Right ventricle myocardium inferior (tissue), 1 donor: ENCODE data around the gene TMEM233. TPM values are rescaled to one million over a fixed set of nuclear protein-coding genes. Genes with fewer than 3 reads are reported as not detected.
"Not testable (repeated sequence)": the region's sequence is repeated elsewhere in the genome, so short reads cannot be mapped to it uniquely, and the experiment has no call there.

ENCODE experiments used
- ATAC-seq: fragments of 200-7000 bp; cut with Tn5 transposase; one replicate; pipeline ENCODE4 v1.9.1; 2020; ENCODE audit warnings: mild to moderate bottlenecking, moderate library complexity
- DNase-seq: peaks from one replicate; pipeline ENCODE4 v3.0.0; 2021; ENCODE audit errors: missing footprints
- intact Hi-C: fragments of 100-400 bp; cut with DNase I; formaldehyde crosslinking; loops from one replicate; pipeline ENCODE4 v1.11.0; 2022
- total RNA-seq: library from RNA; stranded (reverse); fragmentation: NEBNext Ultra II Directional; extraction: Animal tissue kit (Norgen Biotek cat#: 25700); gene quantifications from one replicate; pipeline ENCODE4 v1.2.1, GENCODE V29; 2021
- donor health status: DM: no; HTN: yes; CAD: no; lungs with severe emphysema.

TMEM233 gene
- total RNA-seq, 1 donor from 2014 or later = 0.22 TPM

DNA sequence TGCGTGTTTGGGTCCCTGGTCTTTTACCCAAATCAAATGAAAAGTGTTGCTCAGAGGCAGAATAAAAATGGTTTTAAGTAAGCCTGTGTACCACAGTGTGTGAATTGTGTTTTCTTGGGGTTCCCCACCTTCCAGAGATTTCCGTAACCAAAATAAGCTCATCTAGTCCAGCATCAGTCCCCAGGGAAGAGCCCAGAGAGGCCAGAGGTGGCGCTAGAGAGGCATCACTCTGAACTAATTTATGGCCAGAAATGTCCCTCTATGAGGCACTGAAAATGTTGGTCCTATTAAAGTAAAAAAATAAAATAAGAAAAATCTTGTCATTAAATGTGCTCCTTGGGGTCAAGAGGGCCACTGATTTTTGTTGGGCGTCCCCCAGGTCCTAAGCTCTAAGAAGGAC, 49.4 kb downstream of the TMEM233 start:
- DNase-seq = no peak
- no peak for ATAC-seq
- intact Hi-C loops = no loop called here

DNA sequence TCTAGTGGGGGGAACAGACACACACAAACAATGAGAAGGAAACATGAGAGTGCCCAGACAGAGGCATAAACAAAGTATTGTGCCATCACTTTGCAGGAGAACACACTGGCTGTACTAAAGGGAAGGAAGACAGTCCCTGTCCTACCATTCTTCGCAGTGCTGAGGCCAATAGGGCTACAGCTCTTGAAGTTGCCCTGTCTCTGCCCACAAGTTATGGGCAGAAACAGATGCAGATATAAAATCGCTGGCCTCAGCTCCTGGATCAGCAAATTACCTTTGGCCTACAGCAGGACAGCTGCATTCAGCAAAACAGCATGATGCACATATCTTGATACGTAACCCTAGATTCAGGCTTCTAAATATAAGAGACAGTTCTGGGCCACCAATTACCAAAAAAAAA, 51.4 kb downstream of the TMEM233 start:
- ATAC-seq (no peak), DNase-seq (no peak)
- intact Hi-C loops = no loop called here

DNA sequence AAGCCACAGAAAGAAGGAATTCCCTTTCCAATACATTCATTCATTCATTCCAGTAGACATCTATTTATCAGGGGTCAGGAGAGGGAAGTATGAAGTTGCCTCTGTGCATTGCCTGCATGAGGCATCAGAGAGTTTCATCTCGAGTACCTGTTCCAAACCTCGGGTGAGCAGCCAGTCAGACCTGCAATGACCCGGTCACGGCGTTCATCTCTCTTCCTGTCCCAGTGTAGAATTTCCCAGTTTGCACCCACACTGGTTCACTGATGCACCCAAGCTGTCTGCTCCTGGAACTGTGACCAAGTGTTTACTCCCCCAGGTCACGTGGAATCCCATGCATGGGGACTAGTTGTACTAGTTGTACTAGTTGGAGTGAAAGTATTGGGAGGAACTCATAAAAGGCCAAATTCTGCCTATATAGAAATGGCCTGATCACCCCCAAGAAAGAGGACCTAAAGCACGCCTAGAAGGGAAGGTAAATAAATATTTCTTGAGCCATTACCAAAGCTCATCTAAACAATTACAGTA, 52.0 kb downstream of the TMEM233 start:
- no peak for ATAC-seq
- intact Hi-C loops = no loop called here
- DNase-seq = no peak

DNA sequence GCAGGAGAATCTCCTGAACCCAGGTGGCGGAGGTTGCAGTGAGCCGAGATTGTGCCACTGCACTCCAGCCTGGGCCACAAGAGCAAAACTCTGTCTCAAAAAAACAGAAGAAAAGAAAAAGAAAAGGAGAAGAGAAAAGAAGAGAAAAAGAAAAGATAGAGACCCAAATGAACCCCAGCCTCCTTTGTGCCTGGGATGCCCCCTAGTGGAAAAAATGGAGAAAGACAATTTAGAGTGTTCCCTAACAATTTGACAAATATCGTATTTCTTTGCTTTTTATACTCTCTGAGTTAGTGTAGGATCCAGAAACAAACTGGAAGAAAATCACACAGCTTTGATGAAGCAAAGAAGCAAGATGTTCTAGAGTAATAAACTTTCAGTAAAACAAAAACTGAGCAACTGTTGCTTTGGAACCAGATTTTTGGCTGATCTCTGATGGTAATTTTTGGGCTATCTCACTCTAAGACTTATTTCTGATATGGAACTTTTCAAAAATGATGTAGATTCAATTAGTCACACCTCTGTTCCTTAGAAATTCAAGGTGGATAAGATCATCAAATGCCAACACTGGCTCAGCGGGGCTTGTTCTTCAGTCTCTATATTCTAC, 55.7 kb downstream of the TMEM233 start:
- intact Hi-C loops = no loop called here
- DNase-seq (no peak), ATAC-seq (no peak)

DNA sequence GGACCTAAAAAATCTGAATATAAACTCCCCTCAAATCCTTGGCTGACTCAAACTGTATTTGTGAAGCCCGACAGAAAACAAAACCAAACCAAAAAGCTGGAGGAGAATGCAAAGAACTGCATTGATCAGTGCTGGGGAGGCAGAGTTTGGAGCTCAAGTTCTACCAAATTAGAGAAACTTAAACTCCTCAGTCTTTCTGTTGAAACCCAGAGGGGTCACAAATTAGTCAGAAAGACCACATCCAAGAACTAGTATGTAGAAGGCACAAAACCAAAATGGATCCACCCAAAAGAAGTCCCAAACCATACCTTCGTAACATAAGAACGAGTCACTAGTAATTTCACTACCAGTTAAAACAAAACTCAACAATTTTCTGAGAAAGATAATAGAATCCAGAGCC, 59.1 kb downstream of the TMEM233 start:
- DNase-seq = no peak
- no peak for ATAC-seq
- intact Hi-C loops = no loop called here

DNA sequence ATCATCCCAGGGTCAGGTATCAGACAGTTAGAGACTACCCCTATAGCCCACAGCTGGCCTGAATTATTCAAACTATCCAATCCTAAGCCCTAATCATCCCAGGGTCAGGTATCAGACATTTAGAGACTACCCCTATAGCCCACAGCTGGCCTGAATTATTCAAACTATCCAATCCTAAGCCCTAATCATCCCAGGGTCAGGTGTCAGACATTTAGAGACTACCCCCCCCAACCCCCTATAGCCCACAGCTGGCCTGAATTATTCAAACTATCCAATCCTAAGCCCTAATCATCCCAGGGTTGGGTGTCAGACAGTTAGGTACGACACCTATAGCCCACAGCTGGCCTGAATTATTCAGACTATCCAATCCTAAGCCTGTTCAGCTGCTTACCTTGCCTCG, 63.4 kb downstream of the TMEM233 start:
- intact Hi-C loops, ATAC-seq, DNase-seq: not testable (repeated sequence)

DNA sequence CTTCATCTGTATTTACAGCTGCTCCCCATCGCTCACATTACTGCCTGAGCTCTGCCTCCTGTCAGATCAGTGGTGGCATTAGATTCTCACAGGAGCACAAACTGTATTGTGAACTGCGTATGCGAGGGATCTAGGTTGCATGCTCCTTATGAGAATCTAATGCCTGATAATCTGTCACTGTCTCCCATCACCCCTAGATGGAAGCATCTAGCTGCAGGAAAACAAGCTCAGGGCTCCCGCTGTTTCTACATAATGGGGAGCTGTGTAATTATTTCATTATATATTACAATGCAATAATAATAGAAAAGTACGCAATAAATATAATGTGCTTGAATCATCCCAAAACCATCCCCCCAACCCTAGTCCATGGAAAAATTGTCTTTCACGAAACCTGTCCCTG, 64.6 kb downstream of the TMEM233 start:
- intact Hi-C loops, ATAC-seq, DNase-seq: not testable (repeated sequence)

DNA sequence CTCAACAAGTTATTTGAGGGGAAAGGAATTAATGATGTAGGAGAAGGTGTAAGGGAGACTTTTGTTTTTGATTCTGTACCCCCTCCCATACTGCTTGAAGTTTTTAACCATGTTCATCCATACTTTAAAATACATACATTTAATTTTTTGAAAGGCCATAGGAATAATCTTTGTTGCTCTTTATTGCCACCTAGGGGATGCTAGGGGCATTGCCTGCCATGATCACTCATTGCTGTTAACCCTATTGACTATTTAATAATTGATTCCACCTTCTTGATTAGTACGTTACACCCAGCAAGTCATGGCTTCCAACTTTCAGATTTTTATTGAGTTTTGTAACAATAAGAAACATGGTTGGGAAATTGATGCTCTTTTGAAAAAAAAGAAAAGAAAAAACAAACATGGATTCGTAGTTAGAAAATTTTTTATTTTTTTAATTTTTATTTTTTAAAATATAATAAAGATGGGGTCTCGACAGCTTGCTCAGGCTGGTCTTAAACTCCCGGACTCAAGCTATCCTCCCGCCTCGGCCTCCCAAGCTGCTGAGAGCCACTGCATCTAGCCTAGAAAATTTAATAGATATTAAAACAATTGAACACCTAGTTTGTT, 65.8 kb downstream of the TMEM233 start:
- ATAC-seq = no peak
- no peak for DNase-seq
- intact Hi-C loops = no loop called here

DNA sequence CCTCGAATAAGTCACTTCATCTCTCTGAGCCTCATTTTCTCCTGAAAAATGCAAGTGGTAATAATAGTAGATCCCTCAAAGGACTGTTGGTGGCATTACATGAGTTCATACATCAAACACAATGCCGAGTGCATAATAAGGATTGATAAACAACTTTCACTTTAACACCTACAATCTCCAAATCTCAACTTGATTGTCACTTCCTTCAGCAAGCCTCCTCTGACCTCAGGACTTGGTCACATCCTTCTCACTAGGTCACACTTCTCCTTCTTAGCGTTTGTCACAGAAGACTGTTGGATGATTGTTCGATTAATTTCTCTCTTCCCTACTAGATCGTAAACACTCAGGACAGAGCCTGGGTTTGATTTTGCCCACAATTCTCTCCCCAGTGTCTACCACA, 66.5 kb downstream of the TMEM233 start:
- ATAC-seq = no peak
- intact Hi-C loops = loop anchor here (5.0 kb wide), 1 partner anchor 122 kb away; no protein-coding TSS in a partner anchor

DNA sequence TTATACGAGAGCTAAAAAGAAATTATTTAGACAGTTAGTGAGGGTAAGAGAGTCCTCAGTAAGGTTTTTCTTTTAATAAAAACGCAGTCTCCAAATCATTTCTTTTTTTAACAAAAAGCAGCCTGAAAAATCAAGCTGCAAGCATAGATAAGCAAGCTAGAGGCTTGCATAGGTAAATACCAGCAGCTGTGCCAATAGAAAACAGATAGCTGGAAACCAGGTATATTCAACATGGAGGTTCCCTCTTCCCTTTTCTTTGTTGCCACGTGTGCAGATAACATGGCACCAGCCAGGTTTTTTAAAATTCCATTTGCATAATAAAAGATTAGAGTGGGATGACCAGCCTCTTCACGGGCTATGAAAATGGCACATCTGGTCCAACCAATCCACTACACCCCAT, 68.3 kb downstream of the TMEM233 start:
- no peak for DNase-seq
- no peak for ATAC-seq
- intact Hi-C loops = loop anchor here (5.0 kb wide), 1 partner anchor 120 kb away; no protein-coding TSS in a partner anchor

More for the DNA sequence above, 66.5 kb downstream of the TMEM233 start:
- DNase-seq = no peak

DNA sequence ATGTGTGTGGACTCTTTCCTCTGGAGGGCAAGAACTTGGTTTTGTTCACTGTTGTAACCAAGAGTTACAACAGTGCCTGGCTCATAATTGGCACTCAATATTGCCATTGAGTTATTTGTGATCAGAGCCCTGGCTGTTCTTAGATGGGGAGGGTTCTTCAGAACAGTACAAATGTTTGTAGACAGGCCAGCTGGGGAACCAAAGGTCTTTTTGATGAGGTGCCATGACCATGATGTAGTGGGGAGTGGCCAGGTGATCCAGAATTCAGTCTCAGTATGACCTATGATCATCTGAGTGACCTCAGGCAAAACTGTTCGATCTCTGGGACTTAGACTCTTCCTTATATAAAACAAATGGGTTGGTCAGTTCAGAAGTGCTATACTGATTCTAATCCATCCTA, 71.1 kb downstream of the TMEM233 start:
- DNase-seq = no peak
- ATAC-seq = no peak
- intact Hi-C loops = loop anchor here (5.0 kb wide), 1 partner anchor 118 kb away; no protein-coding TSS in a partner anchor

DNA sequence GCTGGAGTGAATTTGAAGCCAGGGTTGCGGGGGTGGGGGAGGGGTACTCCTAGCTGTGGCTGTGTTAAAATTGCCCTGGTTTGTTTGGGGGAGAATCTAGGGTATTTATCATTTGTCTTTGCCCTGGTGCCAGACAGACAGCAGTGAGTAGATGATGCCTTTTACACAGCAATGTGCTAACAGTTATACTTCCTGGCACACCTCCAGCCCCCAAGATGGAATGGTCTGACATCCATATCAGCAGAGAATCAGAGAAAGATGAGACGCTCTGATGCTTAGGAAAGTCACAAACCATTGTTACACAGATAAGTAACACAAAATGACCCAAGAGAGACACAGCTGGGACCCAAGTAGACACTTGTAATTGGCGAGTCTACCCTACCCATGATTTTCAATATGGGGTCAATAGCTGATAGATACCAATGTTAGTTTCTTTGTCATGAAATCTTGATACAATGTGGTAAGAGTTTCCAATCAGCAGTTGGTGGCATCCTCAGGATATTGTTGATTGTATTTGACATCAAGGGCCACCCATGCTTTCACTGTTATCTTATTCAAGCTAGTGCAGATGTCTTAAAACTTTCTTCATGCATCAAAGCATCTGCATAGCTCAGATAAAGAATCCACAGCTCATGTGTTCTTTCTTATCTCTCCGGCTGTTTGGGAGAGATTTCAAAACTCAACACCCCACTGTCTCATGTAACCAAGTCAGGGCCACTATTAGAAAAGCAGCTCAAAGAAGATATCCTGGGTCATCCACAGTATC, 71.8 kb downstream of the TMEM233 start:
- no peak for ATAC-seq
- intact Hi-C loops = no loop called here

DNA sequence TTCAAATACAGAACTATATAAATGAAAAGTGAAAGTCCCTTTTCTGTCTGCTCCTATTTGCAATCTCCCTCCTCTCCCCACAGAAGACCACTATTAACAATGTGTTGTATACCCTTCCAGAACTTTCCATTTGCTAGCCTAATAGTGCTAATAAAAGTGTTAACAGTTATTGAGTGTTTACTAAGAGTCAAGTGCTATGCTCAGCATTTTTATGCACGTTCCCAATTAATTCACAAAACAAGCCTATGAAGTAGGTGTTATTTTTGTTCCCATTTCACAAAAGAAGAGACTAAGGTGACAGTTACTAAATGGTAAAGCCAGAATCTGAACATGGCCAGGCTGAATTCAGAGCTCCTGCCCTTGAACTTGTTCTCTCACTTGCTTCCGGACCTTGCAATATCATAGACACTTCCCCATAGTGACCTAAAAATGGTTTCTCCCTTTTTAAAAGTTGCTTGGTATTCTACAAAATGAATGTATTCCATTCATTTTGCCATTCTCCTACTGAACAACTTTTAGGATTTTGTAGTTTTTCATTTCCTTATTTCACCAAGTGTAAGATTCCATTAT, 72.7 kb downstream of the TMEM233 start:
- no peak for DNase-seq
- ATAC-seq = no peak
- intact Hi-C loops = no loop called here

More for the DNA sequence above, 71.8 kb downstream of the TMEM233 start:
- DNase-seq = no peak

DNA sequence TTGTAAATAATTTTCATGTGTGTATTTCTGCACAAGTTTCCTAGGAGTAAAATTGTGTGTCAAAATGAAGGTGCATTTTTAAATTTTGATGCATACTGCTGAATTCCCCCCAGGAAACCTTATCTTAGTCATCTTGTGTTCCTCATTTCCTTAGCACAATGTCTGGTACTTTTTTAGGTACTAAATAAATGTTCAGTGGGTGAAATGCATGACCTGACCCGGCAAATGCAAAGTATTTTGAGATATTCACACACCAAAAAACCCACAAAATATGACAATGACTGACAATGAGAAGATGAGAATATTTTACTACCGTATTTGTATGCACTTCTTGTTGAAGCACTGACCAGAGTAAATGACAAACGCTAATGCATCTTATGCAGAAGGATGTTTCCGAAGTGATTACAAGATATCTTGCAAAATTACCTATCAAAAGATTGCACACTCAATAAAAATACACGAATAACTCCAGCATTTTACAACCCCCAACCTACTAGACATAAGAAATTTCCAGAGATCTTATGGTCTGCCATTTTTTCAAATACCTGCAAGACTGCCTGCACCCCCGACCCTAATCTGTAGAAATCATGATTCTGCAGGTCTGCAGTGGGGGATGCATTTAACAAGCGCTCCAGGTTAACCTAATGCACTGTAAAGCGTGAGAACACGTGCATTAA, 73.5 kb downstream of the TMEM233 start:
- intact Hi-C loops = no loop called here
- no peak for ATAC-seq
- DNase-seq = no peak

DNA sequence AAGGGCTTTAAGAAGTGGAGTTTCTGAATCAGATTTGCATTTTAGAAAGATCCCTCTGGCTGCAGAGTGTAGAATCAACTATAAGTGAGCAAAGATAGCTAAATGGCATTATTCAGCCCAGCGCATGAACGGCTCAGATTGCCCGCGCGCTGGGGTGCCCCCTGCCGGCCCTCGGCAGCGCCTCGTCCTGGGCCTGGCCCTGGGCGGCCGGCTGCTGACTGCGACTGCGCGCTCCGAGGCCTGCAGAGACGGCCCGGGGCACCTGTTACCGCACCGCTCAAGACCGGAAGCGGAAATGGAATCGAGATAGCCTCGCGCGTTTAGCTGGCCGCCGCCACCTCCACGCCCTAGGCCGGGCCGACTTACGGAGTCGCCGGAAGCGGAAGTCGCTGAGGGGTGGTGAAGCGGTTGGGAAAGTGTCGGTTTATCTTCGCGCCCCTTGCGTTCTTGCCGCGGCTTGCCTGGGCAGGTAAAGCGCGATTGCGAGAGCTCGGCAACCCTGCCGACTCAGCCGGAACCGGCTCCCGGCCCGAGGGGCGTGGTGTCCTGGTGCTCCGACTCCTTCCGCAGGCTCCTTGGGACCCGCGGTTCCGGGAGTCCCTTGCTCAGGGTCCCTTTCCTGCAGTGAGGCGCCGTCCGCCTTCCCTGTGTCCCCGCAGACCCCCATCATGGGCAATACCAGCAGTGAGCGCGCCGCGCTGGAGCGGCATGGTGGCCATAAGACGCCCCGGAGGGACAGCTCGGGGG, 74.2 kb downstream of the TMEM233 start, which contains the start of gene PRKAB1:
Gene PRKAB1, plus strand, starts transcription at position 557 of the 747 bp plus-strand sequence. Its CDS starts 112 bp downstream, at position 669.
- intact Hi-C loops = no loop called here
- peak; percentile 99 for DNase-seq
- ATAC-seq = peak; percentile 100

DNA sequence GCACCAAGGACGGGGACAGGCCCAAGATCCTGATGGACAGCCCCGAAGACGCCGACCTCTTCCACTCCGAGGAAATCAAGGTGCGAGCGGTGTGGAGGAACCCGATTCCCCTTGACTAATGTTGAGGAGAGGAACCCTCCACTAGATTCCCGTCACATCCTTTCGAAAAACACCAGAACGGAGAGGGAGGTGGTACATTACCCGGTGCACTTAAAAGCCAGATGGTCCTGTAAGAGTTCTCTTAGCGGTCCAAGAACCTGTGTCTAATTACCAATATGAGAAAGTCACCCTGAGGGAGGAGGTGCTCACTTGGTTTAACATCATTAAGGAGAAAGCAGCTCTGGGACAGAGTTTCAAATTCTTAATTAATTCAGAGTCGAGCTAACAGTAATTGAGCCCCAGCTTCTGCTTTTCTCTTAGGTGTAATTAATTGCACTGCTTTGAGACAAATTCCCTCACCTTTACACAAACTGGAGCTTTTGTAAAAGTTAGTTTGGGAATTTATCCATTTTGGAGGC, 74.8 kb downstream of the TMEM233 start:
- intact Hi-C loops = no loop called here
- no peak for DNase-seq
- peak; percentile 3 for ATAC-seq

DNA sequence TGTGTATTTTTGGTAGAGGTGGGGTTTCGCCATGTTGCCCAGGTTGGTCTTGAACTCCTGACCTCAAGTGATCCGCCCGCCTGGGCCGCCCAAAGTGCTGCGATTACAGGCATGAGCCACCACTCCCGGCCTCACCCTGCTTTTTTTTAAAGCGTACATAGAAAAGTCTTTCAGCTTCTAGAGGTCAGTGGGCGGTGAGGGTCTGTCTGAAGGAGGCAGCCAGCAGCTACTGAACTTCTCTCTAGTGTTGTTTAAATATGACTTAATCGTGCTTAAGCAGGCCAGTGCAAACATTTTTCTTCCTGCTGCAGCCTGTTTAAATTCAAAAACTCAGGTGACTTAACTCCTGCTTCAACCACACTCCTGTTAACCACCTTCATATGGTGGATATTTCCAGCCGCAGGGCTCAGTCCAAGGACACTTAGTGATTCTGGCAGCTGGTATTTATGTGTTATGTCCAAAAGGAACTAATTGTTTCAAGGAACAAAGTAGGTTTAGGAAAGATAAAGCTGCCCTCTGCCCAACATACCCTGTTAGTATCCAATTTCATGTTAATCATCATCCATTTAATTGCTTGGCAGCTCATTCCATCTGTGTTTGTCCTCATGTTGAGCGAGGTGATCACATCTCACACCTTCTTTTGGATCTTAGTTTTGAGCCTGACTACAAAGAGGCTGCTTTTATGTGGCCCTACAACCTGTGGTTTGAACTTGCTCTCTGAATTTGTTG, 76.3 kb downstream of the TMEM233 start:
- DNase-seq (no peak), ATAC-seq (no peak)
- intact Hi-C loops = no loop called here
